NCI-H146 treated with DMSO at 0.1 percent for 48 hours (cell line): ENCODE data around the gene TUBGCP2.
"Not testable (repeated sequence)": the region's sequence is repeated elsewhere in the genome, so short reads cannot be mapped to it uniquely, and the experiment has no call there.

Source experiments
- DNase-seq: peaks from one replicate; lab custom pipeline; 2025; ENCODE audit not compliant: unreplicated experiment; lab: John Stamatoyannopoulos, UW

The TUBGCP2 gene

GRCh38 chr10:133267829-133268228, 40.8 kb downstream of the TUBGCP2 start:
- no peak for DNase-seq

DNA sequence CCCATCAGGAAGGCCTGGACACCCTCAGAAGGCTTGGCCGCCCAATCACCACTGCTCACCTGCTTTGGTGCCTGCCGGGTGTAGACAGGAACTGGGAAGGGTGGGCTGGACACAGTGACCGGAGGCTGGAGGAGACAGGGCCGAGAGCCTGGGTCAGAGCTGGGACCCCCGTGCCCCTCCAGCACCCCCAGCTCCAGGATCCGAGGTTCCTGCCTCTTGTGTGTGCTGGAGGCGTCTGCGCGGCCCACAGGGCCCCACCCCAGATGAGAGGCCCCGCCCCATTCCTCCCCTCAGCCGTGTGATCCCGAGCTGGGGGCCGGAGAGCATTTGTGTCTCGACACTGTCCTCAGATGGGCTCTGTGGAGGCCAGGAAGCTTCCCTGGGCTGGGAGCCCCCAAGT, 41.4 kb downstream of the TUBGCP2 start:
- no peak for DNase-seq

GRCh38 chr10:133266056-133266795, 42.4 kb downstream of the TUBGCP2 start:
- no peak for DNase-seq

DNA sequence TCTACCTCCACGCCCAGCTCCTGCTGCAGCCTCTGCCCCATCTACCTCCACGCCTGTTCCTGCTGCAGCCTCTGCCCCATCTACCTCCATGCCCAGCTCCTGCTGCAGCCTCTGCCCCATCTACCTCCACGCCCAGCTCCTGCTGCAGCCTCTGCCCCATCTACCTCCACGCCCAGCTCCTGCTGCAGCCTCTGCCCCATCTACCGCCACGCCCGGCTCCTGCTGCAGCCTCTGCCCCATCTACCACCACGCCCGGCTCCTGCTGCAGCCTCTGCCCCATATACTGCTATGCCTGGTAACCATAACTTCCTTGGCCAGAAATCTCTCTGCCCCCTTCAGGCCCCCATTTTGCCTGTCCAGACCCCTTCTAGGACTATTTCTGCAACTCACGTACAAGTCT, 43.6 kb downstream of the TUBGCP2 start:
- DNase-seq, result not testable (repeated sequence)

DNA sequence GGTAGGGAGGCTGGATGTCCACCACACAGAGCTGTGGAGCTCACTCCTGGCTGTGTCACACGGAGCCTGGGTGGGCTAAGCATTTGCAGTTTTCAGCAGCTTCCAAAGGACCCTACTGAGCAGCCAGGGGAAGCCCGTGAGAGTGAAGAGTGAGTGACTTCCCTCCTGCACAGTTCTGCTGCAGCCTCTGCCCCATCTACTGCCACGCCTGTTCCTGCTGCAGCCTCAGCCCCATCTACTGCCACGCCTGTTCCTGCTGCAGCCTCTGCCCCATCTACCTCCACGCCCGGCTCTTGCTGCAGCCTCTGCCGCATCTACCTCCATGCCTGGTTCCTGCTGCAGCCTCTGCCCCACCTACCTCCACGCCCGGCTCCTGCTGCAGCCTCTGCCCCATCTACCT, 44.2 kb downstream of the TUBGCP2 start:
- DNase-seq, result no peak

DNA sequence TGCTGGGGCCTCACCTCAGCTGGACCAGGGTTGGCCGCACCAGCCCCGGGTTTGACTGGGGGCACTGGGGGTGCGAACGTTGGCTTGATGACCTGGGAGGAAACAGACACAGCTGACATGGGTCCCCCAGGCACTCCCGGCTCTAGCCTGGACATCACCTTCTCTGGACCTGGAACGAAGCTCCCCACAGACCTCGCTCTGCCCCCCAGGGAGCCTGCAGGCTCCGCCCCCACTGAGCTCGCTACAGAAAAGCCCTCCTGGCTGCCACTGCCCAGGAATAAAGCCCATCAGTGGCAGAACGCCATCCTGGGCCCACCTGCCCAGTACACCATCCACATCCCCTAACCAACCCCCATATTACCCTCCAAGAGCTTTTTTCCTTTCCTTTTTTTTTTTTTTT, 45.0 kb downstream of the TUBGCP2 start:
- no peak for DNase-seq

GRCh38 chr10:133262696-133263095, 46.0 kb downstream of the TUBGCP2 start:
- peak; percentile 93 for DNase-seq

- DNase-seq, result peak; percentile 67
Observed at GRCh38 chr10:133261726-133262325, 46.8 kb downstream of the TUBGCP2 start.

DNA sequence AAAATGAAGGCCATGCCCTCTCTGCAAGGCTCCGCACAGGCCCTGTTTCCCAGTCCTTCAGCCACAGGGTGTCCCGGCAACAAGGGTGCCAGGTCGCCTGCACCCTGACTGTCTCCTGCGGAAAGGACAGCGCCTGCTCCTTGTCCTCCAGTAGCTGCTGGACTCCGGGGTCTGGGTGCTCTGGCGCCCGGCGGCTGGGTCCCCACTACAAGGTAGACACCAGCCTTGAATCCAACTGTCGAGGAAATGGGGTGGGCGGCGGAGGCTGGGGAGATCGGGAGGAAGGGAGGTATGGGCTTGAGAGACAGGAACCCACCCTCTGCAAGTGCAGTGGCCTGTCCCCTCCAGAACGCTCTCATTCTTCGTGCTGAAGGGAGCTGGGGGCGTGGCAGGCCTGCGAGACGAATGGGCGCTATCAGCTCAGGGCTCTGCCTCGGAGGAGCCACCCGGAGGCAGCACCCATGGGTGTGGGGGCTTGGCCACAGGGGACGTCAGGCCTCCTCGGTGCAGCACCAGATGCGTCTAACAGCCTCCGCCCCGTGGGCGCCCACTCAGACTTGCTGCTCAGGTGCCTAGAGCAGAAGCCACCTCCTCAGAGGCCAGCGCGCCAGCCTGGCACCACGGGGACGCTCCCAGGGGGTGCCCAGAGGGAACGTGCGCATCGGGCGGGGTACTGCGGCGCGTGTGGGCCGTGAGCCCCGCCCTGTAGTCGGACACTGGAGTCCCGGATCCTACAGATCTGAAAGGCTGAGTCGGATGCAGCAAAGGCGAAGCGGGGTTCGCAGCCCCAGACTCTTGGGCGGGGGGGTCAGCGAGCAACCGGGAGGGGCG, 47.6 kb downstream of the TUBGCP2 start:
- no peak for DNase-seq

DNA sequence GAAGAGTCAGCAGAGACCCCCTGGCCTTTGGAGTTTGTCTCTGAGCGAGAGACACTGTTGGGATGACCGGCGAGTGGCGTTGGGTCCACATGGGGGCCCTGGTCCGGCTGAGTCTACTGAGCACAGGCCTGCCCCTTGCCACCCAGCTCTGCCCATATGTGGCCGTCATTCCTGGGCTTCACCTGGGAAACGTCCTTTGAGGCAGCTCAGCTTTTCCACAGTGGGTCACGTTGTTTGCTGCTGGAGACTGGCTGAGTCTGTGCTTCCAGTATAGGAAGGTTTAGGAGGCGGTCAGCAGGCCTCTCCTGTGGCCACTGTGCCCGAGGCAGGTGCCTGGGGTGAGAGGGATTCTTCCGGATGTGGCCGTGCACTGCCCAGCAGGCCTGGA, 49.1 kb downstream of the TUBGCP2 start:
- DNase-seq, result no peak

- no peak for DNase-seq
Observed at GRCh38 chr10:133258818-133259601, 49.7 kb downstream of the TUBGCP2 start.

DNA sequence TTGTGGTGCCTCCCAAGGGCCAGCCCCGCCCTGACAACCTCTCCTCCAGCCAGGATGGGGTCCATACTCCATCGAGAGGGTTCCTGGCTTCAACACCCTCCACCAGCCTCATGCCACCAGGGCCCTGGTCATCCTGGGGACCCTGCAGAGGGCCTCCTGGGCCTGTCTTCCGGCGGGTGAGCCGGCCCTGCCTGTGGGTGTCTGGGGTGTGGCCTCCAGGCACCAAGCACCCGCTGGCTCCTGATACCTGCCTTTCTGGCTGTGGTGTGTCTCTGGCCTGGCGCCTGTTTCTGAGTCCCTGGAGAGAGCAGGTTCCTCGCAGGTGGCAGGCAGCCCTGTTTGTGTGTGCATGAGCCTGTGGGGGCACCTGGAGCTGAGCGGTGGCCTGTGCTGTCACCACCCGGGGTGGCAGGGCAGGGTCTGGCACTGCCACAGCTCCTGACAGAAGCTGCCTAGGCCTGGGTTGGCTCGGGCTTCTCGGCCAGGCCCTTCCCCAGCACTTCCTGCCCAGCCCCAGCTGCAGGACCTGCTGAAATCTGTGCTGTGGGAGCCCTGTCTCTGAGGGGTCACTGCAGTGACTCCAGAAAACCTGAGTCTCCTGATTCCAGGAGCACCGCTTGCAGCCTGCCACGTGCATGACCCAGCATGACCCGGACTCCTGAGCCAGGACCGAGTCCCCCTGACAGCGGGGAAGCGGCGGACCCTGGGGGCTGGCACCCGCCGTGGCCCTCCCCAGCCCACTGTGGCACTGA, 50.4 kb downstream of the TUBGCP2 start:
- DNase-seq, result no peak

DNA sequence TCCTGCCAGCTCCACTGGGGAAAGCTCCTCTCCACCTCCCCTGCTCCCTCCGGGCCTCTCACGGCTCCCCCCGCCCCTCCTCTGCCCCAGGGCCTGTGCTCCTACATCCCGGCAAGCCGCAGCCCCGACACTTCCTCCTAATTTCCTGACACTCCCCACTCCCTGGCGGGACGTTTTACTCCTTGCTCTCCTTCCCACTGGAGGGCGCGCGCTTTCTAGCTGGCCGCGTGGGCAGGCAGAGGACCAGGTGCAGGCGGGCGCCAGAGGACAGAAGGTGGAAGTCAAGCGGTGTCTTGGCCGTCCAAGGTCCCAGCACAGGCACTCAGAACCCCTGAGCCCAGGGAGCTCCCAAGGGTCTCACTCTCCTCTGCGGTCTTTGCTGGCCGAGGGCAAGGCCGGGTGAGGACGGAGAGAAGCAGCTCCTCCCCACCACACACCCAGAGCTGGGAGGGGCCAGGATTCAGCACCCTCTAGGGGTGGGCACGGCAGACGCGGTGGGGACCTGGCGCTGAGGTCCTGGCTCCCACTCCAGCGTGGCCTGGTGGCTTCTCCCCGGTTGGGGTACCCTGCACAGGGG, 51.1 kb downstream of the TUBGCP2 start:
- DNase-seq, result no peak

- no peak for DNase-seq
Observed at GRCh38 chr10:133255323-133255722, 53.3 kb downstream of the TUBGCP2 start.

GRCh38 chr10:133254421-133255120, 54.1 kb downstream of the TUBGCP2 start:
- DNase-seq, result no peak

- no peak for DNase-seq
Observed at GRCh38 chr10:133253361-133253955, 55.2 kb downstream of the TUBGCP2 start.

DNA sequence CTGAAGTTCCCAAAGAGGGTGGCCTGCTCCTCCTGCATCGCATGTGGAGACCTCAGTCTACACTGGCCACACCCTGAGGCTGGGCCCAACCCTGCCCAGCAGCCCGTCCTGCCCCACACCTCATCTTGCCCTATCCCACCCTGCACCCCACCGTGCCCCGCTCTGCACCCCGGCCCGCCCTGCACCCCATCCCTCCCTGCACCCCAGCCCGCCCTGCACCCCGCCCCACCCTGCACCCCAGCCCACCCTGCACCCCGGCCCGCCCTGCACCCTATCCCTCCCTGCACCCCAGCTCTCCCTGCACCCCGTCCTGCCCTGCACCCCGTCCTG, 56.5 kb downstream of the TUBGCP2 start:
- DNase-seq, result no peak

DNA sequence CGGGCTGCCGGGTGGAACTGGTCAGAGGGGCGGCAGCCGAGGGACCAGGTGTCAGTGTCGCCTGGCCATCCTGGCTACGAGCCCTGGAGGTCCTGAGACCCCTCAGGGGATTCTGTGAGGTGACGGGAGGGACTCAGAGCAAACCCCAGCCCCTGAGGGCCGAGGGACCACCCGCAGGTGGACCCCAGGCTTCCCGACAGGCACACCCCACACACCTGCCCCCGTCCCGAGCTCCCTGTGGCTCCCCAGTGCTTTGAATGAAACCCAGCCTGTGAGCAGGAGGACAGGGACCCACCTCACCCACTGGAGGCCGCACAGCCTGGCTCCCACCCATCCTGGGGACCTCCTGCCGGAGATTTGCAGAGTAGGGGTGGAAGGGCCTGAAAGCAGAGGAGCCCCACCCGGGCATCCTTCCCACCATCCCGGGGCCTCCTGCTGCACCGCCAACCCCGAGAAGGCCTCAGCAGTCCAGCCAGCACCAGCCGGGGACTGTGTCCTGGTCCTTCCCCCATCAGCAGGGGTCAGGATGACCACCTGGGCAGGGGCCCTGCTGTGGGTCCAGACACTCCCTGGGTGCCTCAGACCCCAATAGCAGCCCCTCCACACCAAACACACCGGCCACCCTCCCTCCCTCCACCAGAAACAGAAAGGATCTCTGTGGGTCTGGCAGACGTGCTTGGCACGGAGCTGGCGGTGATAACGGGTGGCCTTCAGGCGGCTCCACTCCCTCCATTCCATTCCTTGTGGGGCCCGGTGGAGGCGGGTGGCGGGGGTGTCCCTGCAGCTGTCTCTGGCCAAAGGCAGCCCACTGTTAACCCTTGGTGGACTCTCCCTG, 57.1 kb downstream of the TUBGCP2 start:
- no peak for DNase-seq
